HG03095 (cell line): Measurements from ENCODE around the gene ACTN2.

ENCODE experiments used
- ATAC-seq: cut with Tn5 transposase; IDR thresholded peaks from one replicate; pipeline ENCODE4 v1.9.1; 2021; ENCODE audit warnings: moderate library complexity; ENCODE audit not compliant: unreplicated experiment

ACTN2 gene

DNA sequence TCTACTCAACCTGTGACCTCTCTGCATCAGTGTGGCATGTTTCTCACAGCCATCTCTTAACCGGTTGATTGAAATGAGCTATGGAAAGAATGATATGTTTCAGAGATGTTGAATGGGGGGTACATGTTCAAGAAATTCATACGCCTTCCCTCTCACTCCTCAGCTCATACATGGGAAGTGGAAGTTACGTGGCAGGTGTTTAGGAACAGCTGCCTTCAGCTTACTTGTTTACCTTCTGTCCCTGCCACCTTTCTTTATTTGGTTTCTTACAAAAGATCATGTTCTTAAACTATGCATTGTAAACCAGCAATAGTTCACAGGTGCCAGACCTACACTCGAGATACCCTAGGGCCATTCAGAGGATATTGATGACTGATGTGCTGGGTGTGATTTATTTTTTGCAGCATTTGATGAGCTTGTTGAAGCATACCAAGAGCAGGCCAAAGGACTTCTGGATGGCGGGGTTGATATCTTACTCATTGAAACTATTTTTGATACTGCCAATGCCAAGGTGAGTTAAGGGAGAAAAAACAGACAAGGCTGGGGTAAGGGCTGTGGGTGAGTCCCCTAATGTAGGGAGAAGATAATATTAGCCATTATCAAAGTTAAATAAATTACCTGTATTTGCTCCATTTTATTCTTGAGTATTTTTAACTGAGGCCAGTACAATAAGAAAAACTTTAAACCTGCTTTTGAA is 126.2 kb downstream of the ACTN2 start:
- ATAC-seq: no peak
